NB4 (cell line): Measurements from ENCODE around the gene RPL27A.

Experiments used
- CTCF ChIP-seq: IDR thresholded peaks from one replicate; pipeline ENCODE4 v1.5.1; 2012; ENCODE audit warnings: low read depth, low read length
- POLR2A ChIP-seq: IDR thresholded peaks from 2 replicates; pipeline ENCODE4 v1.6.1; 2011; ENCODE audit warnings: mild to moderate bottlenecking; ENCODE audit not compliant: insufficient read length; ENCODE audit errors: extremely low read depth

- TF ChIP-seq CTCF: no peak
- TF ChIP-seq POLR2A: no peak
These were observed 11.4 kb upstream of the RPL27A start for GRCh38 chr11:8671193-8671612.
